Measurements from ENCODE around the gene DGKG.

- TF ChIP-seq, protein P1, sequence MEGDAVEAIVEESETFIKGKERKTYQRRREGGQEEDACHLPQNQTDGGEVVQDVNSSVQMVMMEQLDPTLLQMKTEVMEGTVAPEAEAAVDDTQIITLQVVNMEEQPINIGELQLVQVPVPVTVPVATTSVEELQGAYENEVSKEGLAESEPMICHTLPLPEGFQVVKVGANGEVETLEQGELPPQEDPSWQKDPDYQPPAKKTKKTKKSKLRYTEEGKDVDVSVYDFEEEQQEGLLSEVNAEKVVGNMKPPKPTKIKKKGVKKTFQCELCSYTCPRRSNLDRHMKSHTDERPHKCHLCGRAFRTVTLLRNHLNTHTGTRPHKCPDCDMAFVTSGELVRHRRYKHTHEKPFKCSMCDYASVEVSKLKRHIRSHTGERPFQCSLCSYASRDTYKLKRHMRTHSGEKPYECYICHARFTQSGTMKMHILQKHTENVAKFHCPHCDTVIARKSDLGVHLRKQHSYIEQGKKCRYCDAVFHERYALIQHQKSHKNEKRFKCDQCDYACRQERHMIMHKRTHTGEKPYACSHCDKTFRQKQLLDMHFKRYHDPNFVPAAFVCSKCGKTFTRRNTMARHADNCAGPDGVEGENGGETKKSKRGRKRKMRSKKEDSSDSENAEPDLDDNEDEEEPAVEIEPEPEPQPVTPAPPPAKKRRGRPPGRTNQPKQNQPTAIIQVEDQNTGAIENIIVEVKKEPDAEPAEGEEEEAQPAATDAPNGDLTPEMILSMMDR (conservative IDR thresholded peaks at IDR 0.05; ENCODE audit: low read length): no peak
- no peak for TF ChIP-seq EZH2phosphoT487 (IDR thresholded peaks at IDR 0.05; ENCODE audit: borderline replicate concordance)
Observed at GRCh38 chr3:186290796-186291195, 71.2 kb downstream of the DGKG start.
